UCSD-AML1 (cell line): ENCODE measurements around the gene CA6.
"Not testable (repeated sequence)": the region's sequence is repeated elsewhere in the genome, so short reads cannot be mapped to it uniquely, and the experiment has no call there.

Experiments
- DNase-seq: peaks from one replicate; lab custom pipeline; 2025; ENCODE audit not compliant: unreplicated experiment; lab: John Stamatoyannopoulos, UW

Gene CA6

GRCh38 chr1:9004031-9004699 lies 58.5 kb downstream of the CA6 start:
- DNase-seq = peak; percentile 28

GRCh38 chr1:9004700-9005394 lies 59.2 kb downstream of the CA6 start:
- peak; percentile 83 for DNase-seq

- no peak for DNase-seq
Observed at GRCh38 chr1:9005395-9005708, 59.7 kb downstream of the CA6 start.

GRCh38 chr1:9006956-9007615 lies 61.4 kb downstream of the CA6 start:
- no peak for DNase-seq

GRCh38 chr1:9008236-9008635 lies 62.6 kb downstream of the CA6 start:
- DNase-seq = no peak

GRCh38 chr1:9009438-9010370 lies 64.0 kb downstream of the CA6 start:
- DNase-seq = peak; percentile 50

- peak; percentile 50 for DNase-seq
Observed at GRCh38 chr1:9010781-9011323, 65.2 kb downstream of the CA6 start.

GRCh38 chr1:9013819-9014218 lies 68.2 kb downstream of the CA6 start:
- no peak for DNase-seq

GRCh38 chr1:9014475-9015375 lies 69.1 kb downstream of the CA6 start:
- DNase-seq = no peak

GRCh38 chr1:9016455-9016854 lies 70.8 kb downstream of the CA6 start:
- no peak for DNase-seq

GRCh38 chr1:9018333-9018732 lies 72.7 kb downstream of the CA6 start:
- no peak for DNase-seq

- no peak for DNase-seq
Observed at GRCh38 chr1:9019896-9020295, 74.2 kb downstream of the CA6 start.

GRCh38 chr1:9020305-9020704 lies 74.6 kb downstream of the CA6 start:
- no peak for DNase-seq

GRCh38 chr1:9022026-9022738 lies 76.5 kb downstream of the CA6 start:
- not testable (repeated sequence) for DNase-seq

GRCh38 chr1:9022773-9023172 lies 77.1 kb downstream of the CA6 start:
- DNase-seq = no peak
